ENCODE results near the gene SLC1A1.

DNA sequence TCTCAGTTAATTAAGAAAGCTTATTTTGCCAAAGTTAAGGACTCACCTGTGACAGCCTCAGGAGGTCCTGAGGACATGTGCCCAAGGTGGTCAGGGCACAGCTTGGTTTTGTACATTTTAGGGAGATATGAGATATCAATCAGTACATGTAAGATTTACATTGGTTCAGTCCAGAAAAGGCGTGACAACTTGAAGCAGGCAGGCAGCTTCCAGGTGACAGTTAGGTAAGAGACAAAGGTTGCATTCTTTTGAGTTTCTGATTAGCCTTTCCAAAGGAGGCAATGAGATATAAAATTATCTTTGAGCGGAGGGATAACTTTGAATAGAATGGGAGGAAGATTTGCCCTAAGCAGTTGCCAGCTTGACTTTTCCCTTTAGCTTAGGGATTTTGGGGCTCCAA, 47.8 kb downstream of the SLC1A1 start:
- TF ChIP-seq, protein P1, sequence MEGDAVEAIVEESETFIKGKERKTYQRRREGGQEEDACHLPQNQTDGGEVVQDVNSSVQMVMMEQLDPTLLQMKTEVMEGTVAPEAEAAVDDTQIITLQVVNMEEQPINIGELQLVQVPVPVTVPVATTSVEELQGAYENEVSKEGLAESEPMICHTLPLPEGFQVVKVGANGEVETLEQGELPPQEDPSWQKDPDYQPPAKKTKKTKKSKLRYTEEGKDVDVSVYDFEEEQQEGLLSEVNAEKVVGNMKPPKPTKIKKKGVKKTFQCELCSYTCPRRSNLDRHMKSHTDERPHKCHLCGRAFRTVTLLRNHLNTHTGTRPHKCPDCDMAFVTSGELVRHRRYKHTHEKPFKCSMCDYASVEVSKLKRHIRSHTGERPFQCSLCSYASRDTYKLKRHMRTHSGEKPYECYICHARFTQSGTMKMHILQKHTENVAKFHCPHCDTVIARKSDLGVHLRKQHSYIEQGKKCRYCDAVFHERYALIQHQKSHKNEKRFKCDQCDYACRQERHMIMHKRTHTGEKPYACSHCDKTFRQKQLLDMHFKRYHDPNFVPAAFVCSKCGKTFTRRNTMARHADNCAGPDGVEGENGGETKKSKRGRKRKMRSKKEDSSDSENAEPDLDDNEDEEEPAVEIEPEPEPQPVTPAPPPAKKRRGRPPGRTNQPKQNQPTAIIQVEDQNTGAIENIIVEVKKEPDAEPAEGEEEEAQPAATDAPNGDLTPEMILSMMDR (conservative IDR thresholded peaks at IDR 0.05), result no peak
- TF ChIP-seq EZH2 (IDR thresholded peaks at IDR 0.05; ENCODE audit: low read depth), result no peak
